Activated naive CD4-positive, alpha-beta T cell treated with anti-CD3 and anti-CD28 coated beads, Interleukin-2, amount 50 U/mL, for 24 hours (primary cell): Measurements from ENCODE around the gene ADAMTSL2.

Source experiments
- H3K27ac Mint-ChIP-seq: one replicate; pipeline ENCODE4 v1.8.0; 2021; ENCODE audit warnings: mild to moderate bottlenecking, mixed read lengths
- H3K27me3 Mint-ChIP-seq: one replicate; pipeline ENCODE4 v1.8.0; 2021; ENCODE audit warnings: mixed read lengths
- H3K36me3 Mint-ChIP-seq: one replicate; pipeline ENCODE4 v1.8.0; 2021; ENCODE audit warnings: mixed read lengths
- H3K4me1 Mint-ChIP-seq: one replicate; pipeline ENCODE4 v1.8.0; 2021; ENCODE audit warnings: mixed read lengths
- H3K4me3 Mint-ChIP-seq: one replicate; pipeline ENCODE4 v1.8.0; 2021; ENCODE audit warnings: mild to moderate bottlenecking, mixed read lengths
- H3K9me3 Mint-ChIP-seq: one replicate; pipeline ENCODE4 v1.8.0; 2021; ENCODE audit warnings: mixed read lengths

ADAMTSL2 gene

GRCh38 chr9:133587466-133587865 is 53.0 kb downstream of the ADAMTSL2 start:
- no peaks in the 10 kb centered on the region for H3K9me3 Mint-ChIP-seq
- no peaks in the 10 kb centered on the region for H3K36me3 Mint-ChIP-seq
- no peak overlapping the region for H3K4me3 Mint-ChIP-seq
- H3K4me1 Mint-ChIP-seq = peaks cover 8% of the 10 kb centered on the region
- H3K27ac Mint-ChIP-seq = no peak overlapping the region
- peaks cover 12% of the 10 kb centered on the region for H3K27me3 Mint-ChIP-seq

GRCh38 chr9:133589454-133590227 is 55.1 kb downstream of the ADAMTSL2 start:
- H3K4me3 Mint-ChIP-seq = no peak overlapping the region
- H3K9me3 Mint-ChIP-seq = no peaks in the 10 kb centered on the region
- H3K27ac Mint-ChIP-seq = no peak overlapping the region
- H3K4me1 Mint-ChIP-seq = peaks cover 3% of the 10 kb centered on the region
- no peaks in the 10 kb centered on the region for H3K36me3 Mint-ChIP-seq
- H3K27me3 Mint-ChIP-seq = peaks cover 5% of the 10 kb centered on the region

GRCh38 chr9:133590231-133590855 is 55.8 kb downstream of the ADAMTSL2 start:
- Mint-ChIP-seq H3K27ac (no peak overlapping the region), H3K27me3 (peaks cover 3% of the 10 kb centered on the region)

GRCh38 chr9:133591116-133591910 is 56.8 kb downstream of the ADAMTSL2 start:
- Mint-ChIP-seq H3K27me3 (no peaks in the 10 kb centered on the region), H3K9me3 (no peaks in the 10 kb centered on the region), H3K4me1 (no peaks in the 10 kb centered on the region), H3K36me3 (no peaks in the 10 kb centered on the region), H3K27ac (no peak overlapping the region), H3K4me3 (no peak overlapping the region)

More at GRCh38 chr9:133590231-133590855, 55.8 kb downstream of the ADAMTSL2 start:
- peaks cover 1% of the 10 kb centered on the region for H3K4me1 Mint-ChIP-seq
- no peaks in the 10 kb centered on the region for H3K36me3 Mint-ChIP-seq
- no peaks in the 10 kb centered on the region for H3K9me3 Mint-ChIP-seq
- H3K4me3 Mint-ChIP-seq = no peak overlapping the region

- no peaks in the 10 kb centered on the region for H3K9me3 Mint-ChIP-seq
- H3K27me3 Mint-ChIP-seq = no peaks in the 10 kb centered on the region
- no peak overlapping the region for H3K4me3 Mint-ChIP-seq
- peaks cover 1% of the 10 kb centered on the region for H3K36me3 Mint-ChIP-seq
- H3K4me1 Mint-ChIP-seq = no peaks in the 10 kb centered on the region
- no peak overlapping the region for H3K27ac Mint-ChIP-seq
These were observed 57.5 kb downstream of the ADAMTSL2 start for GRCh38 chr9:133591985-133592384.

GRCh38 chr9:133592731-133593409 is 58.4 kb downstream of the ADAMTSL2 start:
- Mint-ChIP-seq H3K27ac (no peak overlapping the region), H3K4me3 (no peak overlapping the region), H3K36me3 (peaks cover 4% of the 10 kb centered on the region), H3K9me3 (no peaks in the 10 kb centered on the region), H3K4me1 (no peaks in the 10 kb centered on the region), H3K27me3 (no peaks in the 10 kb centered on the region)

GRCh38 chr9:133593587-133594253 is 59.2 kb downstream of the ADAMTSL2 start:
- H3K27ac Mint-ChIP-seq = no peak overlapping the region
- H3K4me1 Mint-ChIP-seq = no peaks in the 10 kb centered on the region
- H3K4me3 Mint-ChIP-seq = no peak overlapping the region
- H3K9me3 Mint-ChIP-seq = no peaks in the 10 kb centered on the region
- H3K27me3 Mint-ChIP-seq = no peaks in the 10 kb centered on the region
- H3K36me3 Mint-ChIP-seq = peaks cover 4% of the 10 kb centered on the region

GRCh38 chr9:133594310-133594709 is 59.8 kb downstream of the ADAMTSL2 start:
- H3K4me3 Mint-ChIP-seq = no peak overlapping the region
- peaks cover 4% of the 10 kb centered on the region for H3K36me3 Mint-ChIP-seq
- H3K27me3 Mint-ChIP-seq = no peaks in the 10 kb centered on the region
- H3K27ac Mint-ChIP-seq = no peak overlapping the region
- H3K4me1 Mint-ChIP-seq = no peaks in the 10 kb centered on the region
- H3K9me3 Mint-ChIP-seq = no peaks in the 10 kb centered on the region

GRCh38 chr9:133595910-133596309 is 61.4 kb downstream of the ADAMTSL2 start:
- H3K27me3 Mint-ChIP-seq = no peaks in the 10 kb centered on the region
- peaks cover 4% of the 10 kb centered on the region for H3K36me3 Mint-ChIP-seq
- H3K4me1 Mint-ChIP-seq = no peaks in the 10 kb centered on the region
- H3K9me3 Mint-ChIP-seq = no peaks in the 10 kb centered on the region
- no peak overlapping the region for H3K4me3 Mint-ChIP-seq
- H3K27ac Mint-ChIP-seq = no peak overlapping the region

GRCh38 chr9:133597316-133597957 is 62.9 kb downstream of the ADAMTSL2 start:
- Mint-ChIP-seq H3K4me1 (no peaks in the 10 kb centered on the region), H3K4me3 (no peak overlapping the region), H3K9me3 (no peaks in the 10 kb centered on the region), H3K27me3 (no peaks in the 10 kb centered on the region), H3K27ac (no peak overlapping the region), H3K36me3 (peaks cover 4% of the 10 kb centered on the region)

- H3K4me3 Mint-ChIP-seq = no peak overlapping the region
- no peaks in the 10 kb centered on the region for H3K4me1 Mint-ChIP-seq
- H3K36me3 Mint-ChIP-seq = peaks cover 4% of the 10 kb centered on the region
- H3K27ac Mint-ChIP-seq = no peak overlapping the region
- H3K27me3 Mint-ChIP-seq = no peaks in the 10 kb centered on the region
- H3K9me3 Mint-ChIP-seq = no peaks in the 10 kb centered on the region
These were observed 64.5 kb downstream of the ADAMTSL2 start for GRCh38 chr9:133598978-133599377.

GRCh38 chr9:133599470-133600173 is 65.1 kb downstream of the ADAMTSL2 start:
- peaks cover 4% of the 10 kb centered on the region for H3K36me3 Mint-ChIP-seq
- H3K4me1 Mint-ChIP-seq = peaks cover 2% of the 10 kb centered on the region
- H3K27ac Mint-ChIP-seq = no peak overlapping the region
- H3K27me3 Mint-ChIP-seq = no peaks in the 10 kb centered on the region
- H3K9me3 Mint-ChIP-seq = no peaks in the 10 kb centered on the region
- no peak overlapping the region for H3K4me3 Mint-ChIP-seq

- Mint-ChIP-seq H3K27me3 (no peaks in the 10 kb centered on the region), H3K4me1 (peaks cover 5% of the 10 kb centered on the region), H3K27ac (no peak overlapping the region), H3K4me3 (no peak overlapping the region), H3K9me3 (no peaks in the 10 kb centered on the region), H3K36me3 (peaks cover 4% of the 10 kb centered on the region)
These were observed 66.2 kb downstream of the ADAMTSL2 start for GRCh38 chr9:133600739-133601138.

- Mint-ChIP-seq H3K27me3 (no peaks in the 10 kb centered on the region), H3K4me3 (no peak overlapping the region), H3K4me1 (peaks cover 5% of the 10 kb centered on the region), H3K9me3 (no peaks in the 10 kb centered on the region), H3K27ac (no peak overlapping the region), H3K36me3 (peaks cover 4% of the 10 kb centered on the region)
These were observed 67.2 kb downstream of the ADAMTSL2 start for GRCh38 chr9:133601746-133602145.
